Karpas-422 (cell line): Measurements from ENCODE around the gene COL1A1. TPM values are rescaled to one million over a fixed set of nuclear protein-coding genes. Genes with fewer than 3 reads are reported as not detected.

Experiments
- DNase-seq: peaks from one replicate; pipeline ENCODE4 v3.0.0-alpha.2; 2015
- H2AFZ ChIP-seq: fragments of 200-600 bp; sonication (generic); 2 replicates; pipeline ENCODE4 v1.6.1; 2014; ENCODE audit warnings: antibody characterized with exemption, low read length, mixed read lengths
- H3K27ac ChIP-seq: fragments of 200-600 bp; sonication (generic); 2 replicates; pipeline ENCODE4 v1.5.1; 2014; ENCODE audit warnings: mild to moderate bottlenecking, low read length, moderate library complexity
- H3K27me3 ChIP-seq: fragments of 200-600 bp; sonication (generic); 2 replicates; pipeline ENCODE4 v1.6.1; 2014; ENCODE audit warnings: low read length, mixed read lengths
- H3K36me3 ChIP-seq: fragments of 200-600 bp; sonication (generic); 2 replicates; pipeline ENCODE4 v1.6.1; 2014; ENCODE audit warnings: low read length, mixed read lengths; ENCODE audit not compliant: insufficient read depth
- H3K4me1 ChIP-seq: fragments of 200-600 bp; sonication (generic); 2 replicates; pipeline ENCODE4 v1.6.1; 2014; ENCODE audit warnings: mild to moderate bottlenecking, low read length, mixed read lengths
- H3K4me2 ChIP-seq: fragments of 200-600 bp; sonication (generic); 2 replicates; pipeline ENCODE4 v1.6.1; 2014; ENCODE audit warnings: low read length, low read depth, mild to moderate bottlenecking; ENCODE audit not compliant: poor library complexity, severe bottlenecking
- H3K4me3 ChIP-seq: fragments of 200-600 bp; sonication (generic); 2 replicates; pipeline ENCODE4 v1.5.1; 2014; ENCODE audit warnings: mild to moderate bottlenecking, antibody characterized with exemption, low read length, mixed read lengths
- H3K79me2 ChIP-seq: fragments of 200-600 bp; sonication (generic); 2 replicates; pipeline ENCODE4 v1.6.1; 2014; ENCODE audit warnings: mild to moderate bottlenecking, low read length, mixed read lengths
- H3K9ac ChIP-seq: fragments of 200-600 bp; sonication (generic); 2 replicates; pipeline ENCODE4 v1.6.0; 2014; ENCODE audit warnings: low read length
- H3K9me2 ChIP-seq: fragments of 200-600 bp; sonication (generic), shearing (Covaris generic); replicated peaks from 2 replicates; pipeline ENCODE4 v1.6.0; 2014; ENCODE audit warnings: mild to moderate bottlenecking, low read length, moderate library complexity; ENCODE audit not compliant: insufficient read depth
- H3K9me3 ChIP-seq: fragments of 300-700, 200-600 bp; sonication (generic); 2 replicates; pipeline ENCODE4 v1.6.1; 2014; ENCODE audit warnings: low read length, mixed read lengths
- H4K20me1 ChIP-seq: fragments of 200-600 bp; sonication (generic); 2 replicates; pipeline ENCODE4 v1.6.1; 2014; ENCODE audit warnings: mild to moderate bottlenecking, antibody characterized with exemption, low read length, low read depth; ENCODE audit not compliant: insufficient read depth
- total RNA-seq: library from RNA; depleted of rRNA; stranded (reverse); fragments of >200 nt; shearing (Covaris generic); gene quantifications from 2 replicates; pipeline ENCODE4 v1.2.3, GENCODE V29; 2014; ENCODE audit warnings: low replicate concordance

Gene COL1A1
- total RNA-seq, 1 experiment from 2014 or later: not detected

- no peak for DNase-seq
- no peaks in the 10 kb centered on the region for H3K79me2 ChIP-seq
- no peak overlapping the region for H2AFZ ChIP-seq
Observed at GRCh38 chr17:50170662-50171370, 30.6 kb downstream of the COL1A1 start.

GRCh38 chr17:50169881-50170459 lies 31.5 kb downstream of the COL1A1 start:
- no peak overlapping the region for H3K9ac ChIP-seq
- no peak overlapping the region for H3K4me2 ChIP-seq
- H3K36me3 ChIP-seq: no peaks in the 10 kb centered on the region
- H3K79me2 ChIP-seq: no peaks in the 10 kb centered on the region
- no peaks in the 10 kb centered on the region for H3K9me3 ChIP-seq
- peaks cover 14% of the 10 kb centered on the region for H3K4me1 ChIP-seq
- H3K4me3 ChIP-seq: no peak overlapping the region
- H3K27ac ChIP-seq: no peak overlapping the region
- H3K27me3 ChIP-seq: no peaks in the 10 kb centered on the region
- H2AFZ ChIP-seq: no peak overlapping the region
- no peaks in the 10 kb centered on the region; the same call in 1 of the 2 replicates for H4K20me1 ChIP-seq
- no peak for DNase-seq
- no peaks in the 10 kb centered on the region for H3K9me2 ChIP-seq

More at GRCh38 chr17:50170662-50171370, 30.6 kb downstream of the COL1A1 start:
- Histone ChIP-seq H3K9ac (no peak overlapping the region), H3K27ac (no peak overlapping the region), H3K9me3 (no peaks in the 10 kb centered on the region), H3K4me3 (no peak overlapping the region), H3K4me1 (peaks cover 14% of the 10 kb centered on the region), H4K20me1 (no peaks in the 10 kb centered on the region; the same call in 1 of the 2 replicates), H3K9me2 (no peaks in the 10 kb centered on the region), H3K36me3 (no peaks in the 10 kb centered on the region), H3K4me2 (no peak overlapping the region), H3K27me3 (no peaks in the 10 kb centered on the region)

GRCh38 chr17:50169121-50169764 lies 32.2 kb downstream of the COL1A1 start:
- Histone ChIP-seq H3K27me3 (no peaks in the 10 kb centered on the region), H3K36me3 (no peaks in the 10 kb centered on the region), H3K9ac (no peak overlapping the region), H2AFZ (no peak overlapping the region), H3K4me2 (no peak overlapping the region), H3K4me1 (peaks cover 15% of the 10 kb centered on the region), H4K20me1 (no peaks in the 10 kb centered on the region; the same call in 1 of the 2 replicates), H3K9me2 (no peaks in the 10 kb centered on the region), H3K79me2 (no peaks in the 10 kb centered on the region), H3K4me3 (no peak overlapping the region), H3K27ac (no peak overlapping the region), H3K9me3 (no peaks in the 10 kb centered on the region)
- DNase-seq: peak; percentile 91

DNA sequence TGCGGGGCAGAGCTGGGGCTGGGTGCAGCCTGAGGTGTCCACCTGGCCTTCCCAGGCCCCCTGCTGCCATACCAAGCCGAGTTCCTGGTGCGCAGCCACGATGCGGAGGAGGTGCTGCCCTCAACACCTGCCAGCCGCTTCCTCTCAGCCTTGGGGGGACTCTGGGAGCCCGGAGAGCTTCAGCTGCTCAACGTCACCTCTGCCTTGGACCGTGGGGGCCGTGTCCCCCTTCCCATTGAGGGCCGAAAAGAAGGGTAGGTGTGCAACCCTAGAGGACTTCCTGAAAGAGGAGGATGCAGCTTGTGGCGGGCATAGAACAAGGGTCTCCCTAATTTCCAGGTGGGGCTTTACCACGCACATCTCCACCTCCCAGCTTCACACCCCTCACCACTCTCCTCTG lies 33.1 kb downstream of the COL1A1 start:
- H3K4me1 ChIP-seq: peaks cover 22% of the 10 kb centered on the region
- H3K36me3 ChIP-seq: no peaks in the 10 kb centered on the region
- H3K4me2 ChIP-seq: no peak overlapping the region
- no peaks in the 10 kb centered on the region; the same call in 1 of the 2 replicates for H4K20me1 ChIP-seq
- H3K9me3 ChIP-seq: no peaks in the 10 kb centered on the region
- H3K9ac ChIP-seq: no peak overlapping the region
- H2AFZ ChIP-seq: no peak overlapping the region
- no peaks in the 10 kb centered on the region for H3K79me2 ChIP-seq
- no peaks in the 10 kb centered on the region for H3K9me2 ChIP-seq
- H3K4me3 ChIP-seq: no peak overlapping the region
- DNase-seq: no peak
- no peaks in the 10 kb centered on the region for H3K27me3 ChIP-seq
- H3K27ac ChIP-seq: no peak overlapping the region

- H3K4me1 ChIP-seq: peaks cover 22% of the 10 kb centered on the region
- H3K36me3 ChIP-seq: no peaks in the 10 kb centered on the region
- no peak overlapping the region for H3K4me3 ChIP-seq
- H3K27ac ChIP-seq: no peak overlapping the region
- no peaks in the 10 kb centered on the region for H3K9me2 ChIP-seq
- H3K27me3 ChIP-seq: no peaks in the 10 kb centered on the region
- no peak overlapping the region for H2AFZ ChIP-seq
- no peaks in the 10 kb centered on the region for H3K79me2 ChIP-seq
- no peaks in the 10 kb centered on the region; the same call in 1 of the 2 replicates for H4K20me1 ChIP-seq
- peak overlapping the region; percentile 55 for H3K4me2 ChIP-seq
- H3K9ac ChIP-seq: no peak overlapping the region
- no peaks in the 10 kb centered on the region for H3K9me3 ChIP-seq
- DNase-seq: no peak
Observed at GRCh38 chr17:50167371-50167770, 34.1 kb downstream of the COL1A1 start.

DNA sequence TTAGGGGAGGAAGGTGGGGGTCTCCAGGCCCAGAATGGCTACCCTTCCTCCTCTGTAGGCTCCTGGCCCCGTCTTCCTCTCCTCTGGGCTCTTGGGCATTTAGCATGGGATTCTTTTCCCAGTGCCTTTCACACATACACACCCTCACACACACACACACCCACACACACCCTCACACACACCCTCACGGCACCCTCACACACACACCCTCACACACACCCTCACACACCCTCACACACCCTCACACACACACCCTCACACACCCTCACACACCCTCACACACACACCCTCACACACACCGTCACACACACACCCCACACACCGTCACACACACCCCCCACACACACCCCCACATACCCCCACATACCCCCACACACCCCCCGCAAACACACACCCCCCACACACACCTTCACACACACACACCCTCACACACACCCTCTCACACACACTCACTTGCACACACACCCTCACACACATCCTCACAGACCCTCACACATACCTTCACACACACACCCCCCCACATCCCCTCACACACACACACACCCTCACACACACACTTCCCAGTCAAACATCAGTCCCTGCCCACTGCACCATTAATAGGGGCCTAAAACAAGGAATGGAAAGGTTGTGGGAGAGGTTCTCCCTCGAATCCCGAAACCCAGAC lies 34.8 kb downstream of the COL1A1 start:
- Histone ChIP-seq H2AFZ (no peak overlapping the region), H3K9me3 (no peaks in the 10 kb centered on the region), H4K20me1 (no peaks in the 10 kb centered on the region; the same call in 1 of the 2 replicates), H3K4me3 (no peak overlapping the region), H3K9me2 (no peaks in the 10 kb centered on the region), H3K36me3 (no peaks in the 10 kb centered on the region), H3K4me1 (peaks cover 26% of the 10 kb centered on the region), H3K79me2 (no peaks in the 10 kb centered on the region), H3K4me2 (no peak overlapping the region), H3K27ac (no peak overlapping the region), H3K27me3 (no peaks in the 10 kb centered on the region), H3K9ac (no peak overlapping the region)
- no peak for DNase-seq

GRCh38 chr17:50165867-50166517 lies 35.4 kb downstream of the COL1A1 start, which contains the start of gene SGCA:
Gene SGCA (plus strand): TSS chr17:50166005. CDS start chr17:50166041, 36 bp downstream.
- H3K27ac ChIP-seq: no peak within 1 kb of the TSS
- H3K4me3 ChIP-seq: no peak within 1 kb of the TSS
- H3K27me3 ChIP-seq: no peaks in the 10 kb centered on the region

More at GRCh38 chr17:50165867-50166517, 35.4 kb downstream of the COL1A1 start, which contains the start of gene SGCA:
- DNase-seq: no peak
- Histone ChIP-seq H4K20me1 (no peaks in the 10 kb centered on the region; the same call in 1 of the 2 replicates), H3K9ac (no peak within 1 kb of the TSS), H3K9me2 (no peaks in the 10 kb centered on the region), H3K36me3 (no peaks in the 10 kb centered on the region), H3K4me1 (peaks cover 31% of the 10 kb centered on the region), H3K4me2 (no peak within 1 kb of the TSS), H2AFZ (no peak within 1 kb of the TSS), H3K79me2 (no peaks in the 10 kb centered on the region), H3K9me3 (no peaks in the 10 kb centered on the region)
